ENCODE data around the gene KRT75. TPM values are rescaled to one million over a fixed set of nuclear protein-coding genes. Genes with fewer than 3 reads are reported as not detected.

Gene KRT75
- total and polyA plus RNA-seq, 2 donors (not counting 3 experiments of a cell fraction or from before 2014, with no cell fraction given) = not detected

- intact Hi-C loops (cut with micrococcal nuclease) = no loop called here
Measured at GRCh38 chr12:52477651-52478050, 43.5 kb upstream of the KRT75 start.

More at GRCh38 chr12:52477651-52478050, 43.5 kb upstream of the KRT75 start:
- ChIA-PET POLR2A (no interaction called here), CTCF (no interaction called here)
- BruUV-seq (replicated peaks) = no TSS peak
- no peaks in the 10 kb centered on the region for H3K36me3 ChIP-seq (ENCODE audit: control insufficient read depth in 2 of 2, extremely low read depth in 1 of 2, insufficient read depth in 2 of 2, low read length in 2 of 2)
- no peak overlapping the region for H3K4me3 ChIP-seq (replicated peaks in 1 of 3; ENCODE audit: insufficient read depth in 1 of 3, low read depth in 1 of 3, low read length in 3 of 3)
- no peak overlapping the region for H3K27ac ChIP-seq (ENCODE audit: insufficient read depth, low read depth, low read length)
- no peaks in the 10 kb centered on the region for H4K20me1 ChIP-seq (replicated peaks; ENCODE audit: control insufficient read depth, extremely low read depth, insufficient read depth, low read length)
- no peaks in the 10 kb centered on the region for H3K9me3 ChIP-seq (replicated peaks; ENCODE audit: control insufficient read depth, insufficient read depth, low read length)
- no peak overlapping the region for H3K4me2 ChIP-seq (ENCODE audit: insufficient read depth, low read length)
- no peak for TF ChIP-seq GATA2 (IDR thresholded peaks at IDR 0.05; ENCODE audit: insufficient read depth, insufficient read length, low read depth, low read length)
- TF ChIP-seq MAX (IDR thresholded peaks at IDR 0.05; ENCODE audit: insufficient read depth, insufficient read length) = no peak
- no peak for TF ChIP-seq JUN (IDR thresholded peaks at IDR 0.05; ENCODE audit: borderline replicate concordance, insufficient read depth, insufficient read length, low read depth)
- TF ChIP-seq EZH2 (IDR thresholded peaks at IDR 0.05; ENCODE audit: borderline replicate concordance, low read depth, low read length, severe bottlenecking) = no peak
- no peak for TF ChIP-seq FOS (IDR thresholded peaks at IDR 0.05; ENCODE audit: borderline replicate concordance, insufficient read depth, low read length)
- no peak for TF ChIP-seq POLR2A (IDR thresholded peaks at IDR 0.05; ENCODE audit: low read depth, low read length)
- no peak for TF ChIP-seq CTCF (IDR thresholded peaks at IDR 0.05; ENCODE audit: extremely low read depth in 1 of 2, insufficient read depth in 1 of 2, low read depth in 1 of 2, low read length in 2 of 2)
- TF ChIP-seq MYC (IDR thresholded peaks at IDR 0.05; ENCODE audit: low read depth, low read length) = no peak
- no peak for TF ChIP-seq POLR2AphosphoS5 (IDR thresholded peaks at IDR 0.05; ENCODE audit: insufficient read depth, low read depth, low read length)
- H2AFZ ChIP-seq (ENCODE audit: low read depth, low read length) = no peak overlapping the region
- no peaks in the 10 kb centered on the region for H3K9me1 ChIP-seq (replicated peaks; ENCODE audit: control insufficient read depth, extremely low read depth, insufficient read depth, low read length)
- no peaks in the 10 kb centered on the region for H3K79me2 ChIP-seq (ENCODE audit: control insufficient read depth, insufficient read depth, low read length)
- H3K4me1 ChIP-seq (ENCODE audit: control insufficient read depth, extremely low read depth, insufficient read depth, low read length) = no peaks in the 10 kb centered on the region
- no peak overlapping the region for H3K9ac ChIP-seq (replicated peaks; ENCODE audit: extremely low read depth, insufficient read depth, low read length)
- FAIRE-seq = no peak
- DNase-seq (ENCODE audit: low read depth, low spot score) = no peak
- H3K27me3 ChIP-seq (ENCODE audit: control insufficient read depth in 2 of 2, insufficient read depth in 2 of 2, low read length in 2 of 2) = peaks cover 2 to 5% of the 10 kb centered on the region in 2 experiments
- dilution Hi-C loops (cut with MboI; ENCODE audit: extremely low pct_ligation_motif_present, low sequenced_read_pairs) = no loop called here

Data from endothelial cell of umbilical vein (primary cell).